ENCODE results near the gene SORL1. TPM values are rescaled to one million over a fixed set of nuclear protein-coding genes. Genes with fewer than 3 reads are reported as not detected.

Gene SORL1
- total and polyA plus RNA-seq, 4 donors, result 21.4 to 80.6 (median 29.3) TPM

DNA sequence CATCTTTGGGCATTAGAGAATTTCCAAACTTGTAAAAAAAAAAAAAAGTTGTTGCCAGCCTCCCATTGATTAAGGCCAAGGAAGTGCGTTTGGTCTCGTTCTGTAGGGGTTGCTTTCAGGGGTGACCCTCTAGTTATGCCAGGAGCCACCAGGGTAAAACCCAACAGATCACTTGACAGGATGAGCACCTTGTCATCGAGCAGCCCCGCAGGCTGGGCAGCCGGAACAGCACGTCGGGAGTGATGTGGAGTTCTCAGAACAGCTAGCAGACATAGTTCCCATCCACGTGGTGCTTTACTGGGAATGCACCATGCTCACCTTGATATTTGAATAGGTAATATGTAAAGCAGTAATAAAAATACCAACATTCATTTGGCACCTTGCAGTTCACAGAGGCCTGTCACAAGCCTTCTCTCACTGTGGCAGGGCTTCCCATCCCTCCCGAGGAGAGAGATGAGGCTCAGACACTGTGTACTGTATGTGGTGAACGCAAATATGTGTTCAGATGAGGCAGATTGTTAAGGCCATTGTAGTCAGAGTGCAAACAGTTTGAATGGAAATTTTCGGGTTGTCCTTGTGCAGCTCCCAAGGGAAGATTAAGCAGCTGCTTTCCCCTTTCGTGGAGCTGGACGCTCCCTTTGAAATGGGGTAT is 71.6 kb downstream of the SORL1 start:
- Histone ChIP-seq H3K4me1 (ENCODE audit: control insufficient read depth, insufficient read depth, low read length) (no peaks in the 10 kb centered on the region), H3K9me3 (ENCODE audit: control insufficient read depth, insufficient read depth, low read length) (peaks cover 5% of the 10 kb centered on the region), H3K27me3 (ENCODE audit: control insufficient read depth, insufficient read depth, low read length) (no peaks in the 10 kb centered on the region), H3K36me3 (ENCODE audit: control insufficient read depth, insufficient read depth, low read length) (peaks cover 10% of the 10 kb centered on the region), H3K27ac (ENCODE audit: low read depth, low read length) (no peak overlapping the region), H3K4me3 (ENCODE audit: low read depth, low read length) (no peak overlapping the region)
- no peak for DNase-seq (ENCODE audit: low read depth in 4 of 6, low spot score in 6 of 6)
- WGBS (ENCODE audit: insufficient coverage), result 81% methylated on average over 6 of the region's 13 CpGs

DNA sequence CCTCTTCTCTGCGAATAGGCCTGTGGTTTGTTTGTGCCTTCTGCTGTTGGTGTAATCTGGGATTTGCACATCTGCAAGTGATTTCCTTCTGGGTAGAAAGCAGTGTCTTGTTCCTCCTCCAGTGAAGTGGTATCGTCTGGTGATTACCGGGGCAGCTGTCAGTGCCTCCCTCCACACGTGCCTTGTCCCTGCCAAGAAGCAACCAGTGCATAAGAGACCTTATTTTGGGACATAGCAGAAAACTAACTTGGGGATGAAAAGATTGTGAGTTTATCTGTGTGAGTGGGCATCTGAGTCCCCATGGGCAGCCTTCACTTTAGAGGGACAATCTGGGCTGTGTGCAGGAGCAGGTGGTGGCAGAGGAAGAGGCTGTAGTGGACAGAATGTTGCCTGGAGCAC is 72.1 kb downstream of the SORL1 start:
- H3K4me3 ChIP-seq (ENCODE audit: low read depth, low read length), result no peak overlapping the region
- no peak overlapping the region for H3K27ac ChIP-seq (ENCODE audit: low read depth, low read length)
- H3K27me3 ChIP-seq (ENCODE audit: control insufficient read depth, insufficient read depth, low read length), result no peaks in the 10 kb centered on the region
- H3K9me3 ChIP-seq (ENCODE audit: control insufficient read depth, insufficient read depth, low read length), result peaks cover 5% of the 10 kb centered on the region
- H3K36me3 ChIP-seq (ENCODE audit: control insufficient read depth, insufficient read depth, low read length), result peaks cover 9% of the 10 kb centered on the region
- DNase-seq (ENCODE audit: low read depth in 4 of 6, low spot score in 6 of 6), result peak in 2 of 6 donors; percentile 20 to 41
- WGBS (ENCODE audit: insufficient coverage), result 55% methylated on average over 4 of the region's 4 CpGs
- no peaks in the 10 kb centered on the region for H3K4me1 ChIP-seq (ENCODE audit: control insufficient read depth, insufficient read depth, low read length)

DNA sequence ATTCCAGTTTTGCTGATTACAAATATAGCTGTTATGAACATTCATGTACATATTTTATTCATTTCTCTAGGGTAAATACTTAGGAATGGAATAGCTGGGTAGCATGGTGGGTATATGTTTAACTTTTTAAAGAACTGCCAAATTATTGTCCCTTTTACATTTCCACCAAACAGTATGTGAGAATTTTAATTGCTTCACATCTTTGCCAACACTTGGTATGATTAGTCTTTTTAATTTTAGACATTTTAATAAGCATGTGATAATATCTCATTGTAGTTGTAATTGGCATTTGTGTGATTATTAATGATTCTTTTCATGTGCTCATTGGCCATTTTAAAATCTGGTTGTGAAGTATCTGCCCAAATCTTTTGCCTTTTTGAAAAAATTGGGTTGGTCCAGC is 73.3 kb downstream of the SORL1 start:
- no peak overlapping the region for H3K4me3 ChIP-seq (ENCODE audit: low read depth, low read length)
- H3K4me1 ChIP-seq (ENCODE audit: control insufficient read depth, insufficient read depth, low read length), result no peaks in the 10 kb centered on the region
- H3K36me3 ChIP-seq (ENCODE audit: control insufficient read depth, insufficient read depth, low read length), result peaks cover 8% of the 10 kb centered on the region
- peaks cover 7% of the 10 kb centered on the region for H3K9me3 ChIP-seq (ENCODE audit: control insufficient read depth, insufficient read depth, low read length)
- no peaks in the 10 kb centered on the region for H3K27me3 ChIP-seq (ENCODE audit: control insufficient read depth, insufficient read depth, low read length)
- no peak for DNase-seq (ENCODE audit: low read depth in 4 of 6, low spot score in 6 of 6)
- no peak overlapping the region for H3K27ac ChIP-seq (ENCODE audit: low read depth, low read length)

DNA sequence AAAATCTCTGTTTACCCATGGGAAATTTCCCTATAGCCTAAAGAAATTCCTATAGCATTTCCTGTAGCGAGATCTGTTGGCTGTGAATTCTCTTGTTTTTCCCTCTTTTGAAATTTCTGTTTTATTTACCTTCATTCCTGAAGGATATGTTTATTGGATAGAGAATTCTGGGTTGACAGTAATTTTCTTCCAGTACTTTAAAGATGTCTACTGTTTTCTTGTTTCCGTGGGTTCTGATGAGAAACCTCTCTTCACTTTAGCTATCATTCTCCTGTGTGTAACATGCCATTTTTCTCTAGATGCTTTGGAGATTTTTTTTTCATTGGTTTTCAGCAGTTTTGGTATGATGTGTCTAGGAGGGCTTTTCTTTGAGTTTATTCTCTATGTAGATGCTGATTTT is 78.1 kb downstream of the SORL1 start:
- Histone ChIP-seq H3K4me3 (ENCODE audit: low read depth, low read length) (no peak overlapping the region), H3K27ac (ENCODE audit: low read depth, low read length) (no peak overlapping the region), H3K9me3 (ENCODE audit: control insufficient read depth, insufficient read depth, low read length) (peaks cover 6% of the 10 kb centered on the region), H3K4me1 (ENCODE audit: control insufficient read depth, insufficient read depth, low read length) (peaks cover 2% of the 10 kb centered on the region), H3K27me3 (ENCODE audit: control insufficient read depth, insufficient read depth, low read length) (no peaks in the 10 kb centered on the region), H3K36me3 (ENCODE audit: control insufficient read depth, insufficient read depth, low read length) (no peaks in the 10 kb centered on the region)
- no CpG with 5 or more reads among the region's 2 CpGs for WGBS (ENCODE audit: insufficient coverage)
- DNase-seq (ENCODE audit: low read depth in 4 of 6, low spot score in 6 of 6), result no peak

DNA sequence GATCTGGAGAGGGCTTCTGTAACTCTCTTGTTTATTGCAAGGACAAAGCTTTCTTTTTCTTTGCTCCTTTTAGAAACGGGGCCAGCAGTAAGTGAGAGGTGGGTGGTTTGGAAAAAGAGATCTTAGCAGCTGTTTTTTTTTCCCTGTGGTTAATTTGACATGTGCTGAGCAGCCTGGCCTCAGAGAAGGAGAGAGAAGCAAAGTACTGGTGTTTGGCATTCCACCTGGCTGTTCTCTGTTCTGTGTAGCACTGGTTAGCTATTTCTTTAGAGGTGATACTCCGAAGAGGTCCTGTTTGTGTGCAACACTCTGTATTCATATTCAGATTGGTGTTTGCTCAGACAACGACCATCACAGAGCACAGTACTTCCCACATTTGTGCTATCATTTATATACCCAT is 81.5 kb downstream of the SORL1 start:
- Histone ChIP-seq H3K9me3 (ENCODE audit: control insufficient read depth, insufficient read depth, low read length) (peaks cover 2% of the 10 kb centered on the region), H3K36me3 (ENCODE audit: control insufficient read depth, insufficient read depth, low read length) (no peaks in the 10 kb centered on the region), H3K4me1 (ENCODE audit: control insufficient read depth, insufficient read depth, low read length) (peaks cover 3% of the 10 kb centered on the region), H3K27me3 (ENCODE audit: control insufficient read depth, insufficient read depth, low read length) (no peaks in the 10 kb centered on the region), H3K4me3 (ENCODE audit: low read depth, low read length) (no peak overlapping the region), H3K27ac (ENCODE audit: low read depth, low read length) (no peak overlapping the region)
- peak in 1 of 6 donors; percentile 69 for DNase-seq (ENCODE audit: low read depth in 4 of 6, low spot score in 6 of 6)
- WGBS (ENCODE audit: insufficient coverage), result 0% methylated on average over 1 of the region's 3 CpGs

DNA sequence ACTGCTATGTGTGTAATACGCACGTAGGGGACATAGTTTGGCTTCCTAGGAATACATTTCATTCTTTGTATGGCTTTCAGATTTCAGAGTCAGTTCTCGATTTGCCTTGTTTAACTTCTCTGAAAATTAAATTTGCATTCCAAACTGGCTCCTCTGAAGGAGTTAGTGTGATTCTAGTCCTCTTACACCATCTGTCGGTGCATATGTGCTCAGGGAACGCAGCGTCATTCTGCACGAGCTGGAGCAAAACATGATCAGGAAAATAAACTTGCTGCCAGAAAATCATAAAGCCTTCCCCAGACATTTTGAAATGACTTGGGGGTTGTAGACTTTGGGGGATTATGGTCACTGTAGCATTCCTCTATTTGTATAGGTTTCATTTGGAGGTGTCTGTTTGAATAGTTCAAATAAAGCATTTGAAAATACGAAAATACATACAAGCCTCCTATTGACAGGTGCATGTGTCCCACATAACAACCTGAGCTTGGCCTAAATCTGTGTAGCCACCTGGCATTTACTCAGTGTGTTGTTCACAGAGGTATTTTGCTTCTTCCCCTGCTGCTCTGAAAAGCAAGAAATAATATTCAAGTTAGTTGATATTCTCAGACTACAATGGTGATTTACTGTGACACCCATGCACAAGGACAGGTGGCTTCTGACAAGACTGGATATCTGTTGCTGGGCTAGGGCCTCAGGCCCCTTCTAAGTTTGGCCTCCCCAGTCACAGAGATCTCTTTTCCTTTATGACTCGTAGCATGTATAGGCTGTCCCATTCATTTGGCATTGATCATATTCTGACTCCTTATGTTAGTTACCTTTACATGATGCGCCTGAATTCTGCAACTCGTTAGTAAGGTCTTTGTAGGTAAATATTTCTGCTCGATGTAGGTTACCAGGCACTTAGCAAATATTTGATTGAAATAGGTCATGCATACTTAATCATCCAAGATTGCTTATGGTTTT is 82.3 kb downstream of the SORL1 start:
- no peaks in the 10 kb centered on the region for H3K36me3 ChIP-seq (ENCODE audit: control insufficient read depth, insufficient read depth, low read length)
- H3K27ac ChIP-seq (ENCODE audit: low read depth, low read length), result no peak overlapping the region
- WGBS (ENCODE audit: insufficient coverage), result 39% methylated on average over 3 of the region's 12 CpGs
- no peak overlapping the region for H3K4me3 ChIP-seq (ENCODE audit: low read depth, low read length)
- peaks cover 2% of the 10 kb centered on the region for H3K9me3 ChIP-seq (ENCODE audit: control insufficient read depth, insufficient read depth, low read length)
- DNase-seq (ENCODE audit: low read depth in 4 of 6, low spot score in 6 of 6), result peak; percentile 46 to 97 (median 66)
- no peaks in the 10 kb centered on the region for H3K27me3 ChIP-seq (ENCODE audit: control insufficient read depth, insufficient read depth, low read length)
- H3K4me1 ChIP-seq (ENCODE audit: control insufficient read depth, insufficient read depth, low read length), result peaks cover 3% of the 10 kb centered on the region

DNA sequence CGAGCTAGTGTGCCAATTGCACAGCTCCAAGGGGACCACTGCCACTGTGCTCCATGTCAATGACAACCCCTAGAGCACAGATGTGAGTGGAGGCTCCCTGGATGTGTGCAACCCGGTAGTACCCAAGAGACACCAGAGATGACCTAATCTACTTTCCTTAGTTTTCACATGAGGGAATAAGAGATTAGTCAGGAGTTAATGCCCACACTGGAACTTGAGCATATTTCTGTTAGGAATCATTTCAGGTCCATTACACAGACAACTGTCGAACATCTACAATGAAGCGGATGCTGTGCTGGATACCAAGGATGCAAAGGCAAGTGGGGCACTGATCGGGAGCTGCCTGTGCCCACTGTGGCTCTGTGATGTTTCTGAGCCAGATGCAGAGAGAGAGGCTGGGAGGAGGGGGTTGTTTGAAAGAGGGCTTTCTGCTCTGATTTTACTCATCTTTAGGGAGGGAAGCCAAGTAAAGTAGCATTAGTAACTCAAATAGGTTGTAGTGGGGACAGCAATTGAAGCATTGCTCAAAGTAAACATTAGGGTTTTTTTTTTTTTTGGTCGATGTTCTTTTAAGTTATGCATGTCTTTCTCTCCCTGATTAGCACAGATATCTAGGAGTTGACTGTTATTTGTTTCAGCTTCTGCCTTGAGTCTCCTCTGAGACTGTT is 83.1 kb downstream of the SORL1 start:
- Histone ChIP-seq H3K4me1 (ENCODE audit: control insufficient read depth, insufficient read depth, low read length) (peaks cover 3% of the 10 kb centered on the region), H3K36me3 (ENCODE audit: control insufficient read depth, insufficient read depth, low read length) (no peaks in the 10 kb centered on the region), H3K27ac (ENCODE audit: low read depth, low read length) (no peak overlapping the region), H3K27me3 (ENCODE audit: control insufficient read depth, insufficient read depth, low read length) (no peaks in the 10 kb centered on the region), H3K4me3 (ENCODE audit: low read depth, low read length) (no peak overlapping the region), H3K9me3 (ENCODE audit: control insufficient read depth, insufficient read depth, low read length) (no peaks in the 10 kb centered on the region)
- peak in 1 of 6 donors; percentile 72 for DNase-seq (ENCODE audit: low read depth in 4 of 6, low spot score in 6 of 6)
- 75% methylated on average over 4 of the region's 6 CpGs for WGBS (ENCODE audit: insufficient coverage)

DNA sequence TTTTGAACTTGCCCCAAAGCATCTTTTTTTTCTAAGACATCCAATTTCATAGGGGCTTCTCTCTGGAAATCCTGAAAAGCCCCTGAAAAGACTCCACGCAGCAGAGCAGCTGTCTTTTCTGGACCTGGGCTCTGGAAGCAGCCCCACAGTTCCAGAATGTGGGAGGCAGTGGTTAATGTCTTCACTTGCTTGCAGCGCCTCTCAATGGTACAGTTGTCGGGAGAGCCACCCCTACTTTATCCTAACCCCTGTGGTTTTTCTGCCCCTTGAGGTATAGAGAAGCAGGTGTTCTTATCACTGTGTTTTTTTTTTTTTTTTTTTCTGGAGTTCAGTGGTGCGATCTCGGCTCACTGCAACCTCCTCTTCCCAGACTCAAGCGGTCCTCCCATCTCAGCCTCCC is 84.0 kb downstream of the SORL1 start:
- H3K27ac ChIP-seq (ENCODE audit: low read depth, low read length), result no peak overlapping the region
- no peaks in the 10 kb centered on the region for H3K27me3 ChIP-seq (ENCODE audit: control insufficient read depth, insufficient read depth, low read length)
- WGBS (ENCODE audit: insufficient coverage), result 82% methylated on average over 1 of the region's 6 CpGs
- DNase-seq (ENCODE audit: low read depth in 4 of 6, low spot score in 6 of 6), result no peak
- H3K36me3 ChIP-seq (ENCODE audit: control insufficient read depth, insufficient read depth, low read length), result no peaks in the 10 kb centered on the region
- H3K9me3 ChIP-seq (ENCODE audit: control insufficient read depth, insufficient read depth, low read length), result no peaks in the 10 kb centered on the region
- H3K4me1 ChIP-seq (ENCODE audit: control insufficient read depth, insufficient read depth, low read length), result peaks cover 3% of the 10 kb centered on the region
- H3K4me3 ChIP-seq (ENCODE audit: low read depth, low read length), result no peak overlapping the region

DNA sequence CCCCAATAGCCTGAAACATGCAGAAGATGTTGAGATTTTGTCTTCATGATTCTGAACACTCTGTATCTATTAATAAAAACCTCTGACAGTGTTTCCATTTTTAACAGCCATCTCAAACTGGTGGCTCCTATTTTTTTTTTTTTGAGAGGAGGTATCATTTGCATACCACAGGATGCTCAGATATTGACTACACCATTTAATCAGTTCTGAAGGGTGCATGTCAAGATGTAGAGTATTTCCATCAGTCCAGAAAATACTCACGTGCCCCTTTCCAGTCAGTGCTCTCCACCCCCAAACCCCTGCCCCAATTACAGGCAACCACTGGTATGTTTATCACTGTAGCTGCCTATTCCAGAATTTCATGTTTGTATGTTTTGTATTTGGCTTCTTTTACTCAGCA is 85.9 kb downstream of the SORL1 start:
- H3K27ac ChIP-seq (ENCODE audit: low read depth, low read length), result no peak overlapping the region
- H3K4me1 ChIP-seq (ENCODE audit: control insufficient read depth, insufficient read depth, low read length), result peaks cover 3% of the 10 kb centered on the region
- no peak overlapping the region for H3K4me3 ChIP-seq (ENCODE audit: low read depth, low read length)
- no peak for DNase-seq (ENCODE audit: low read depth in 4 of 6, low spot score in 6 of 6)
- H3K36me3 ChIP-seq (ENCODE audit: control insufficient read depth, insufficient read depth, low read length), result no peaks in the 10 kb centered on the region
- no peaks in the 10 kb centered on the region for H3K9me3 ChIP-seq (ENCODE audit: control insufficient read depth, insufficient read depth, low read length)
- H3K27me3 ChIP-seq (ENCODE audit: control insufficient read depth, insufficient read depth, low read length), result no peaks in the 10 kb centered on the region
- no CpG with 5 or more reads among the region's 1 CpG for WGBS (ENCODE audit: insufficient coverage)

Data from spinal cord (tissue), 10 donors.